DMS53 treated with DMSO at 0.1 percent for 48 hours (cell line): ENCODE measurements around the gene STRN3.

Experiments
- DNase-seq: peaks from one replicate; lab custom pipeline; 2025; ENCODE audit not compliant: unreplicated experiment; lab: John Stamatoyannopoulos, UW

STRN3 gene

DNA sequence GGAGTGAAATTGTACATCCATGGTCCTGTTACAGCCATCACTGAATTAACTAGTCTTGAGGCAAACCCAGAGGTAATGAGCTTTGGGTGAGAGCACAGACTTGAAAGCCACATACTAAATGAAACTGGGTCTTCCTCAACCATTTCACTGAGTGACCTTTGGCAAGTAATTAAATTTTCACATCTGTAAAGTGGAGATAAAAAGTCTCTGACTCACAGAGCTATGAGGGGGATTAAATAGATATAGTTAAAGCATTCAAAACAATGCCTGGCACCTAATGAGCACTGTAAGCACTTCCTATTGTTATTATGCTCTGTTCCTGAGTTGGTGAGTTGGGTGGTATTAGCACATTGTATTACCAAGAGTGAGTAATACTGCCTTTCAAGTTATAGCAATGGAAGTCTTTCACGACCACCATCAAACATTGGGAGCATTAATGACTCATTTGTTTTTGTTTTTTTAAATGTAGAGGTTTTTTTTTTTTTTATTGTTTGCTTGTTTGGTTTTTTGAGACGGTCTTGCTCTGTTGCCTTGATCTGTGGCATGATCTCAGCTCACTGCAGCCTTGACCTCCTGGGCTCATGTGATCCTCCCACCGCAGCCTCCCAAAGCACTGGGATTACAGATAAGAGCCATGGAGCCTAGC is 12.5 kb upstream of the STRN3 start:
- no peak for DNase-seq

DNA sequence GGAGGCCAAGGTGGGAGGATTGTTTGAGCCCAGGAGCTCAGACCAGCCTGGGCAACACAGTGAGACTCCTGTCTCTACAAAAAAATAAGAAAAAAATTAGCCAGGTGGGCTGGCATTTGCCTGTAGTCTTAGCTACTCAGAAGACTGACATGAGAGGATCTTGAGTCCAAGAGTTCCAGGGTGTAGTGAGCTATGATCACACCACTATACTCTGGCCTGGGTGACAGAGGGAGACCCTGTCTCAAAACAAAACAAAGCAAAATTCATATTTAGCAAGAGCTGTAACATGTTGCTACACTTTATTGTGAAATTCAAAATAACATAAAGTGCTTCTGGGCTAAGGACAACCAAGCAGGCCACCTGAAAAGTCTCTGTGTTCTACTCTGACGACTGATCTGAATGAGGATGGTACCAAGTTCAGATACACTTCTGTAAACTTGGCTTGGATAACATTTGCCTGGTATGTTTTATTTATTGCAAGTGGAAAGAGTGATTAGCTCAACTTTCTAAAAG is 11.6 kb upstream of the STRN3 start:
- DNase-seq: no peak

DNA sequence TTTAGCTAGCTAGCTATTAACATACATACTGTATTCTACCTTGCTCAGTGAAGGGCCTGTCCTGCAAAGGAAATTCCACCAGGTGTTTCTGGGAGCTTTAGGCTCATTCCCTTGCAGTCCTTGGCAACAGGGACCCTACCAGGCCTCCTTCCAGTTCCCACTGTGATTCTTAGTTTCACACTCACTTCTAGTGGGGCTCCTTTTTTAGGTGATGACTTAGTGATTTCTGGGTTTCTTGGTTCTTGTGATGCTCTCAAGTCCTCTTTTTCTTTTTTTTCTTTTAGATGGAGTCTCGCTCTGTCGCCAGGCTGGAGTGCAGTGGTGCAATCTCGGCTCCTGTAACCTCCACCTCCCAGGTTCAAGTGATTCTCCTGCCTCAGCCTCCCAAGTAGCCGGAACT is 10.4 kb upstream of the STRN3 start:
- no peak for DNase-seq

DNA sequence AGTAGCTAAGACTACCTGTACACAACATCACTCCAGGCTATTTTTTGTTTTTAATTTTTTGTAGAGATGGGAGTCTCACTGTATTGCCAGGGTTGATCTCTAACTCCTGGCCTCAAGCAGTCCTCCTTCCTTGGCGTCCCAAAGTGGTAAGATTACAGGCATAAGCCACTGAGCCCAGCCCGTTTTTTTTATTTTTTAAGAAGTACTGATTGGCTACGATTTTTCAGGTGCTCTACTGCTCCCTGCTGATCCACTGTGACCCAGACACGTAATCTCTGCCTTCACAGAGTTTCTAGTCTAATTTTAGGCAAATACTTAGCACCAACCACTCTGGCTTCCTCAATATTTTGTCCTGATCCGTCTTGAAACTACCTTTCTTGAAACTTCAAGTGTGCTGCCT is 4.3 kb upstream of the STRN3 start:
- DNase-seq: no peak

DNA sequence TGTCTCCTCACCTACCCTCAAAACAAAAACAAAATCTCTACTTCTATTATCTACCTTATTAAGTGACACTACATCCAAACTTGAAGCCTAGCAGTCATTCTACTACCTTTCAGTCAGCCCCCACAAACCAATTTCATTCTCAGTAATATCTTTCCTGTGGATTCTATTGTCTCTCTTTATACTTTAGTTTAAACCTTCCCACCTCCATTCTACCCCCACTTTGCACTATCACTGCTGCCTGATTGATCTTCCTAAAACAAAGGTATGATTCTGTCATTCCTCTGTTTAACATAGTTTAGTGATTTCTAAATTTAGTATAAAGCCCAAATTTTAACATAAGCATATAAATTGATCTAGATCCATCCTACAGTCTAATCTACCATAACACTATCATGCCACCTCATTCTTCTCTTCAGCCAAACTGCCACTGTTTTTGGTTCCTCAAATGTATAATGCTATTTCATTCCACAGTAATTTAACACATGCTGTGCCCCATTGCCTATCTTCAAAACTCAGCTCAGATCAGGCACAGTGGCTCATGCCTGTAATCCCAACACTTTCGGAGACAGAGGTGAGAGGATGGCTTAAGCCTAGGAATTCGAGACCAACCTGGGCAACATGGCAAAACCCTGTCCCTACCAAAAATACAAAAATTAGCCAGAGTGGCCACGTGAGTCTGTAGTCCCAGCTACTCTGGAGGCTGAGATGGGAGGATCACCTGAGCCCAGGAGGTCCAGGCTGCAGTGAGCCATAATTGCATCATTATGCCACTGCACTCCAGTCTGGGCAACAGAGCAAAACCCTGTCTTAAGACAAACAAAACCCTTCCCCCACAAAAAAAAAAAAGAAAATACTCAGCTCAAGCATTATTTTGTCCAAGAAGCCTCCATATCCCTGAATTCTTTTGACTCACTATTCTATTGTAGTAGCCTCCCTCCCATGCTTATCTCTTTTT is 3.1 kb upstream of the STRN3 start:
- DNase-seq: no peak

DNA sequence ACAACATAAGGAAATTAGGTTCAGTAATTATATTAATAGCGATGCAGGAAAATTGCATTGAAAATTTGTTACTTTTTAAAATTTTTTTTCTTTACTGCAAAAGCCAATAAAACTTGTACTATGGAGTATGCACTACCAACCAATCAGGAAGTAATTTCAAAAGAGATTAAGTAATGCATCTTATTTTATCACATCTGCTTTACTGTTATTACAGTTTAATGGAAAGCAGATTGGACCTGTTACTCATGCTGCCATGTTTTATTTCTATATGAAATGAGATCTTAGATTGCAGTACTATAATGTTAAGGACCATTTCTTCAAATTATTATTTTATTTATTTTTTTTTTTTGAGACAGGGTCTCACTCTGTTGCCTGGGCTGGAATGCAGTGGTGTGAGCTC is 1.7 kb upstream of the STRN3 start:
- no peak for DNase-seq

DNA sequence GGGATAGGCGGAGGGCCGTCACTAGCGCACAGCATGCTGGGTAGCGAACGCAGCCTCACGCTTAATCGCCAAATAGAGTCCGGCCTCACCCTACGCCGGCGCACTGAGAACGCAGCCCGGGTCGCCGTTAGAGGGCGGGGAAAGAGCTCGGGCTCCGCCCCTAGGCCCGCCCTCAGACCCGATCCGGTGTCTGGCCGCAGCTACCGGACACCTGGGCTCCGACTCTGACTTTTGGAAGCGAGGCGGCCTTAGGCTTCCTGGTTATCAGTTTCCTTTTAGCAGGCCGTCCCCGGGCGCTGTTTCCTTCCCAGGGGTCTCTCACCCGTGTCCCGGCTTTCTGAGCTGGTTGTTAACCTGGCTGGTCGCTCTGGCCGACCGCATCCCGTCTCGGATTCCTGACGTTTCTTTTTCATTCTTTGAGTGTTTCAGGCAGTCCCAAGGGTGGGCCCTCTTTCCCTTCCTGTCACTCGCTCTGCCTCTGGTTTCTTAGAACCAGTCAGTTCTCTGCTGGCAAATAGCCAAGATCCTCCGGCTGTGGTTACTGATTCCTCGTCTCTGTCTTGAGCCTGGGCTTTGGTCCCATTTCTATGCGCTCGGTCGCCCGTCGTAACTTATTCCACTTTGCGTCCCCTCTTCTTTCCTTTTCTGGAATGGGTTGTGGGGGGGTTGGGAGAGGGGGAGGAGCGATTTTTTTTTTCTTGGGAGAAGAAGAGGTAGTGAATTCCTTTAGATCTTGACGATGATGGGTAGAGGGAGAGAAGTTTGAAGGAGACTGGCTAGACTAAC is 464 bp upstream of the STRN3 start:
- peak; percentile 75 for DNase-seq

DNA sequence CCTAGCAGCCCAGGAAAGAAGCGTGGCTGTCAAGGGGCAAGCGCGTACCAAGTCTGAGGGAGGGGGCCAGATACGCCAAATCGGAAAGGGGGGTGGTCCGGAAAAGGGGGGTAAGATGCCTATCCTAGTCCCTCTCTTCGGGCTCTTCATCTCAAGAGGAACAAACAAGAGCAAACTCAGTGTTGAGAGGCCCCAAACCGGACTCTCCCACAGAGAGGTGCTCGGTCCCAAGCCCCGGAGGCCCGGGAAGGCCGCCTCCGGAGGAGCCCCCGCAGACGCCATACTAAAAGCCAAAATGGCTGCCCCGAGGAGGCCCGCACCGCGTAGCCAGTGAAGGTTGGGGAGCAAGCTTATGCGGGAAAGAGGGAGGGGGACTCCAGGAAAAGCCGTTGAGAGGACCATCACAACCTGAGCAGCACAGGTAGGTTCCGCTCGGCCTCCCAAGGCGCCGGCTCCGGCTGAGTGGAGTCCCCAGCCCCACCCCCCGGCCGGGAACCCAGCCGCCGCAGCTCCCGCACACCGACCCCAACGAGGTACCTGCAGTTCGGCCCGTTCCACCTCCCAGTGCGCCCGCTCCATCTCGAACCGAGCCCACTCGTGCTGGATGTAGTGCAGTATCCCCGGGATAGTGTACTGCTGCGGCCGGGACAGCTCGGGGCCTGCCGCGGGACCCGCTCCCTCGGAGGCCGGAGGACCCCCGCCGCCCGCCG is 657 bp downstream of the STRN3 start, which contains the start of gene AP4S1:
AP4S1 (plus strand) TSS at position 283 of the 710 bp plus-strand sequence. CDS start 40,548 bp downstream, outside the sequence.
- DNase-seq: no peak

DNA sequence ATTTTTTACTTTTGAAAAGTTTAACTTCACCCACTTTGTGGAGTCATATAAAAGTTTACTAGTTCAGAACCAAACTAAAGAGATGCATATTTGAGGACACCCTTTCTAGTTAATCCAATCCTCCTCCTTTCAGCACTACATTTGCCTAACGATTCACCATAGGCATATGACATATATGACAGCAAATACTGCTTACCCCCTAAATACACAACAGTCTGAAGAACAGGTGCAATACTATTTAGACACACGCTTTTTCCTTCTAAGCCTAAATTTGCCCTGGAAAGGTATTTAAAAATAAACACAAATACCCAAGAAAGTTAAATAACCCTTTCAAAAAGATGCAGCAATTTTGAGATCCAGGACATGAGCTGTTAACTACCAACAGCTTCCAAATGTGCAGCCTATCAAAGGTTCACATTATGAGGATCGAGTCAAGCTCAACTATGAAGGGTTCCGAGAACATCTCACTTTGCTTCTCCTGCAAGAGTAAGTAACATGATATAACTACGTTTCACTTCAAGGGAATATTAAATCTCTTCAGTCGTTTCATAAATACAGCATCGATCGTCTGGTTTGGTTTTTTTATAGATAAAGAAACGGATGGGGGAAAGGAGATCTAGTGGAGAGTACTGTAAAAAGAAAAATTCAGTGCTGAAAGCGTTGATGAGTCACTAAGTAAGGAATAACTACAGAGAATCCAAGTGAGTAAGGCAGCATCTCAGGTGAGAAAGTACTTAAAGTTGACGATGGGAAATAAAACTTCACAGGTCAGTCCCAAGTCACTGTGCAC is 1.4 kb downstream of the STRN3 start:
- peak; percentile 5 for DNase-seq

DNA sequence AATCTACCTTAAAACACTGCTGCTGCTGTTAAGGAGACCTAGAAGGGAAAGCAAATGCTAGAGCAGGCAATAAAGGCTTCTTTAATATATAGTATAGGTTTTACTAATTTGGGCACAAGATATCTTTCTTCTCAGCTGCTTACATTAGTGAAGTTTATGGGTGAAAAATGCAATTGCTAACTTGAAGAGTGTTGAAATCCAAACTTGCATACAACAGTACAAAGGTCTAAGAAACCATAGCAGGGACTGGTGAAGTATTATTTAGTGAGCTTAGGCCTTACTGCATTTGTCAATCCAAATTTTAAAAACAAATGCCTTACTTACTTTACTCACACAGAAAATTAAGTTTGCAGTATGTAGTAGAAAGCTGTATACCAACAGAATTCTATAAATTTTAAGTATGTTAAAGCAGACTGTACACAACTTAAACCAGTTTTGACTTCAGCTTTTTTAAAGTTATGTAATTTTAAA is 2.1 kb downstream of the STRN3 start:
- DNase-seq: no peak

DNA sequence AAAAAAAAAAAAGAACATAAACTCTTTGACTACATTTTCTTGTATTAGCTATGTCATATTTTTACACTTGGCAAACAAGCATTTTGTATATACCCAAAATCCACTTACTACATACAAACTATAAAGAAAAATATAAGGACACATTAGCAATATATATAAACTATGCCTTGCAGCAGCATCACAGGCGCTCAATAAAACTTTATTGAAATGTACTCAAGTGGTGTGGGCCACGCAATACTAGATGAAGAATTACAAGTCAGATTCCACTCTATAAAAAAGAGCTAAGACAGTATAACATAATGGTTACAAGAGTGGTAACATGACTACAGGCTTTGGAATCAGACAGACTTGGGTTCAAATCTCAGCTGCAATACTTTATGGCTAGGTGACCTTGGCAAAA is 3.8 kb downstream of the STRN3 start:
- DNase-seq: no peak

DNA sequence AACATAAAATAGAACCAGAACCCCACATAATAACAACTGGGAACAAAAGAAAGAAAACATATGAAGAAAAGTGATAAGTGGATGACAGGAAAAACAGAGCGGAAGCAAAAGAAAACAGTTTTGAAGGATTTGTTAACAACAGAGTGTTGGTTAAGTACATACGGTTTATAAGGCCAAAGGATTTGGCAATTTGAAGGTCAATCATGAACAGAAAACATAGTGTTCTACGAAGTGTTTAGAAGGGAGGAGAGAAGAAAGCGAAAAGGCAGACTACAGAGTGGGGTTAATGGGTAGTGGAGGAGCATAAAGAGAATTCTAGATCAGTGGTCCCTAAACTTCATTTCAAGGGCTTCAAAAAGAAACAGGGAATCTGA is 4.6 kb downstream of the STRN3 start:
- DNase-seq: no peak

DNA sequence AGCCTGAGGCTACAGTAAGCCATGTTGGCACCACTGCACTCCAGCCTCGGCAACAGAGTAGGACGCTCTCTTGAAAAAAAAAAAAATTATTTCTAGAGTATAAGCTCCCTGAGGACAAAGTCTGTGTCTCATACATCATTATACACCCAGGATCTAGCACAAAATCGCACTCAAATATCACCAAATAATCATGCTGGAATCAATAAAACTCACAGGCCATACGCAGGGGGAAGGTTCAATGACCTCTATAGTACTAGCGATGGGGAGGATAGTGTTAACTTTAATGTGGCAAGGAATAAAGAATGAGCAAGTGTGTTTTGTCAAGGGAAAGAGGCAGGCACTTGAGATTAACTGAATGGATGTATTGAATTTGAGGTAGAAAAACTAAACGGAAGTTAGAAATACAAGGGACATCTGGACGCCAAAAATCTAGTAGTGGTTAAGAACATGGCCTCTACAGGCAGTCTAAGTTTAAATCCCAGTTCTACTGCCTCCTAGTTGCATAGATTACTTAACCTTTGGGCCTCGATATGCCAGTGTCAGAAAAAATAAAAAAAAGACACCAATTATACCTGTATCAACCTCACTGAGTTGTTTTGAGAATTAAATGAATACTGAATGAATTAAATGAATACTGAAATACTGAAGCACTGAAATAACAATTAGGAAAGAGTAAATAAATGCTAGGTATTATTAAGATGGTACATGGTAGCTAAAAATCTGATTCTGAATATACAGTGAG is 5.2 kb downstream of the STRN3 start:
- no peak for DNase-seq

DNA sequence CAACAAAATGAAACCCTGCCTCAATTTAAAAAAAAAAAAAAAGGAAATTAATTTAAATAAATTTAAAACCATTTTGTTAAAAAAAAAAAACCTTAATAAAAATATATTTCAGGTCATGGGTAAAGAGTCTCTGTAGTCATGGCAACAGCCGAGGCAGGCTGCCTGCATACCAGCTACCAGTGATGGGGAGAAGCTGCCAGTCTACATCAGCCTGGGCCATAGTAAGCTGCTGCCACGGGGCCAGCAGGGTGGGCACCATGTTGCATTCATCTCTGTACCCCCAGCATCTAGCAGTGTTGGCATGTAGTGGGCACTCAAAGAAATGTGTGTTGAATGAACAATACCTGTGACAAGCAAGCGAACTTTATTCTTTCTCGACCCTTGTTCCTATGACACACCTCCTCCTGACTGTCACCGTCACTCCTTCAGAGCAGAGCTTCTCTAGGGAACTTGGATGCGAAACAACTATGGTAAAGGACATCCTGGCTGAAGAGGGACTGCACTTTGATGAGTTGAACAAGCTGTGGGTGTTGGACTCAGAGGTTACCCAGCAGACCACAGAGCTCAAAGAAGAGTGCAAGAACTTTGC is 8.0 kb downstream of the STRN3 start:
- no peak for DNase-seq

DNA sequence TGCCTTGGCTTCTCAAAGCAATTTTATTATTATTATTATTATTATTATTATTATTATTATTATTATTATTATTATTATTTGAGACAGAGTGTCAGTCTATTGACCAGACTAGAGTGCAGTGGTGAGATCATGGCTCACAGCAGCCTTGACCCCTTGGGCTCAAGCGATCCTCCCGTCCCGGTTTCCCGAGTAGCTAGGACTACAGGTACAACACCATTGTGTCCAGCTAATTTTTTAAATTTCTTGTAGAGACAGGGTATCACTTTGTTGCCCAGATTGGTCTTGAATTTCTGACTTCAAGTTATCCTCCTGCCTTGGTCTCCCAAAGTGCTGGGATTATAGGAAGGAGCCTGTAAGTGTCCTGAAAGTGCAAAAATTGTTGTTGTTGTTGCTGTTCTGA is 12.3 kb downstream of the STRN3 start:
- DNase-seq: no peak

DNA sequence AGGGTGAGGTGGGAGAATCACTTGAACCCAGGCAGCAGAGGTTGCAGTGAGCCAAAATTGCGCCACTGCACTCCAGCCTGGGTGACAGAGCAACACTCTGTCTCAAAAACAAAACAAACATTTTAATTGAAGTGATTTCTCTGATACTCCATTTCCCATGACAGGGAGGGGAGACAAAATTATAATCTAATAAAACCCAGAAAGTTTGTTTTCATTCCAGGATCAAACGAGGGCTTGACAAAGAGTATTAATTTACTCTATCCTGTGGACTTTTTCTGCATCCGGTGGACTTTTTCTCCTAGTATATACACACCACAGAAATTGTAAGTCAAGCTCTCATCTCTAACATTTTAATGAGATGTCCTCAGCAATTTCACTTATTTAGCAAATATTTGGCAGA is 15.2 kb downstream of the STRN3 start:
- DNase-seq: no peak

DNA sequence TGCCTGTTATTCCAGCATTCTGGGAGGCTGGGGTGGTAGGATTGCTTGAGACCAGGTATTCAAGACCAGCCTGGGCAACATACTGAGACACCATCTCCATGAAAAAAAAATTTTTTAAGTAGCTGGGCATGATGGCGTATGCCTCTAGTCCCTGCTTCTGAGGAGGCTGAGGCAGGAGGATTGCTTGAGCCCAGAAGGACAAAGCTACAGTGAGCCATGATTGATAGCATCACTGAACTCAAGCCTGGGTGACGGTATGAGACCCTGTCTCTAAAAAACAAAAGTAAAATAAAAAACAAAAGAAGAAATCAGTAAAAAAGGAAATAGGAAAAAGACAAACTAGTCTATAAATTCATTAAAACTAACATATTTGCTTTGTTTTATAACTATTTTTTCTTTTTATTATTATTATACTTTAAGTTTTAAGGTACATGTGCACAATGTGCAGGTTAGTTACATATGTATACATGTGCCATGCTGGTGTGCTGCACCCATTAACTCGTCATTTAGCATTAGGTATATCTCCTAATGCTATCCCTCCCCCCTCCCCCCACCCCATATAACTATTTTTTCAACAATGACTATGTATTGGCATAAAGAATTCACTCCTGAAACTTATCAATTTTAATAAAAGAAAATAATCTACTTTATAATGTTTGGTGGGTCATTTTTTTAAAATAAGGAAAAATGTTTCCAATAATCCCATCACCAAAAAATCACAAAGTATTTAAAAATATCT is 16.2 kb downstream of the STRN3 start:
- DNase-seq: no peak

DNA sequence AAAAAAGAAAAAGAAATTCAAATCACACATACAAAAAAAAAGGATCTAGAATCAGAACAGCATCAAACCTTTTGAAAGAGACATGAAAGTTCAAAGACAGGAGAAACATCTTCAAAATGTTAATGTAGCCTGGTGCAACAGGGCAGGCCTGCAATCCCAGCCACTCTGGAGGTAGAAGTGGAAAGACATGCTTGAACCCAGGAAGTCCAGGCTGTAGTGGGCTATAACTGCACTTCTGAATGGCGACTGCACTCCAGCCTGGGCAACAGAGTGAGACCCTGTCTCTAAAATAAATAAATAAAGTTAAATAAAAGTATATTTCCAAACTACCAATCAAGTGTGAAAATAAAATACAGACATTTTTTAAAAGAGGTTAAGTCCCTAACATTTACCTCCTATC is 19.5 kb downstream of the STRN3 start:
- no peak for DNase-seq
